GM12865 (cell line): ENCODE data around the gene C11orf16.
A peak's percentile ranks its signal among the peaks of the same experiment; 100 is the strongest.
"Not testable (repeated sequence)": the region's sequence is repeated elsewhere in the genome, so short reads cannot be mapped to it uniquely, and the experiment has no call there.

ENCODE experiments used
- DNase-seq: peaks from one replicate; pipeline ENCODE4 v3.0.0; 2010; ENCODE audit warnings: low read depth
- H3K4me3 ChIP-seq: 2 replicates; pipeline ENCODE4 v1.5.1; 2011; ENCODE audit warnings: mild to moderate bottlenecking, low read depth, low read length, control low read depth
- TF ChIP-seq, protein P1 (sequence below): IDR thresholded peaks from 2 replicates; pipeline ENCODE4 v1.5.1; 2011; ENCODE audit warnings: low read length, control low read depth, low read depth, inconsistent platforms; ENCODE audit not compliant: insufficient read depth; ENCODE audit errors: missing control alignments

C11orf16 gene

DNA sequence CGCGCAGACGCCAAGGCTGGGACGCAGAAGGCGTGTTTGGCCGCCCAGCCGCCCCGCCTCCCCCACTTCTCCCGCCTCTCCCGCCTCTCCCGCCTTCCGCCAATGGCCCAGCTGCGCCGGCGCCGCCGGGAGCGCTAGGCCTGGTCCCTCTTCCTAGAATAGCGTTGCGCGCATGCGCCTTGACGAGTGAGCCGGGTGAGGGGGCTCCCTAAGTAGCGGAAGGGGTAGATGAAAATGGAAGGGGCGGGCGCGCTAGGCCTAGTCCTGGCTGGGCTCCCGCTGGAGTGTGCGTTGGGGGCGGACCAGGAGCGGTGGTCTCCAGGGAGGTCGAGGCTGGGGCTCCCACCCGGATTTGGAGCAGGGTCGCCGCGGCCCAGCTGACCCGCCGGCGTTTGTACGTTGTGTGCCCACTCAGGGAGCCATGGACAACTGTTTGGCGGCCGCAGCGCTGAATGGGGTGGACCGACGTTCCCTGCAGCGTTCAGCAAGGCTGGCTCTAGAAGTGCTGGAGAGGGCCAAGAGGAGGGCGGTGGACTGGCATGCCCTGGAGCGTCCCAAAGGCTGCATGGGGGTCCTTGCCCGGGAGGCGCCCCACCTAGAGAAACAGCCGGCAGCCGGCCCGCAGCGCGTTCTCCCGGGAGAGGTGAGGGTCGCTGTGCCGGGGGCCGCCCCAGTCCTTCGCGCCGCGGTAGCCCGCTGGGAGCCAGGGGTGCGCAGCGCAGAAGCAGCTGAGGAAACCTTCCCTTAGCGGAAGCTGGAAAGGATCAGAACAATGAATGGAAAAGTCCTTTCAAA, 21.5 kb downstream of the C11orf16 start, which contains the start of gene AKIP1:
TSS of gene AKIP1 (plus strand) at position 161 of the 795 bp plus-strand sequence. CDS start at position 422, 261 bp downstream.
- peak; percentile 95 for DNase-seq
- TF ChIP-seq, protein P1, sequence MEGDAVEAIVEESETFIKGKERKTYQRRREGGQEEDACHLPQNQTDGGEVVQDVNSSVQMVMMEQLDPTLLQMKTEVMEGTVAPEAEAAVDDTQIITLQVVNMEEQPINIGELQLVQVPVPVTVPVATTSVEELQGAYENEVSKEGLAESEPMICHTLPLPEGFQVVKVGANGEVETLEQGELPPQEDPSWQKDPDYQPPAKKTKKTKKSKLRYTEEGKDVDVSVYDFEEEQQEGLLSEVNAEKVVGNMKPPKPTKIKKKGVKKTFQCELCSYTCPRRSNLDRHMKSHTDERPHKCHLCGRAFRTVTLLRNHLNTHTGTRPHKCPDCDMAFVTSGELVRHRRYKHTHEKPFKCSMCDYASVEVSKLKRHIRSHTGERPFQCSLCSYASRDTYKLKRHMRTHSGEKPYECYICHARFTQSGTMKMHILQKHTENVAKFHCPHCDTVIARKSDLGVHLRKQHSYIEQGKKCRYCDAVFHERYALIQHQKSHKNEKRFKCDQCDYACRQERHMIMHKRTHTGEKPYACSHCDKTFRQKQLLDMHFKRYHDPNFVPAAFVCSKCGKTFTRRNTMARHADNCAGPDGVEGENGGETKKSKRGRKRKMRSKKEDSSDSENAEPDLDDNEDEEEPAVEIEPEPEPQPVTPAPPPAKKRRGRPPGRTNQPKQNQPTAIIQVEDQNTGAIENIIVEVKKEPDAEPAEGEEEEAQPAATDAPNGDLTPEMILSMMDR = no peak

DNA sequence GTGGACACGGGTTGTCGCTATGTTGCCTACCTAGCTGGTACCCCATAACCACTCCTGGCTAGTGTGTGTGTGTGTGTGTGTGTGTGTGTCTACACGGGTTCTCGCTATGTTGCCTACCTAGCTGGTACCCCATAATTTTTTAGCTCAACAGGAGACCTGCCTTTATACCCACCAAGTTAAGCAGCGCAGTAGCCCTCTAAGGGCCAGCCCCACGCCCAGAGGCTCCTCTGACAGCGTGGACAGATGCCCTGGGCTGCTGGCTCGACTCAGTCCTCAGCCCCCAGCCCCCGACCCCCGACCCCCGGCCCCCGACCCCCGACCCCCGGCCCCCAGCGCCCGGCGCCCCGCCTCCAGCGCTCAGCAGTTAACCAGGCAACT, 22.1 kb downstream of the C11orf16 start:
- TF ChIP-seq, protein P1 = no peak
- no peak for DNase-seq

More for the DNA sequence above, 21.5 kb downstream of the C11orf16 start, which contains the start of gene AKIP1:
- peak within 1 kb of the TSS; percentile 86 for H3K4me3 ChIP-seq

DNA sequence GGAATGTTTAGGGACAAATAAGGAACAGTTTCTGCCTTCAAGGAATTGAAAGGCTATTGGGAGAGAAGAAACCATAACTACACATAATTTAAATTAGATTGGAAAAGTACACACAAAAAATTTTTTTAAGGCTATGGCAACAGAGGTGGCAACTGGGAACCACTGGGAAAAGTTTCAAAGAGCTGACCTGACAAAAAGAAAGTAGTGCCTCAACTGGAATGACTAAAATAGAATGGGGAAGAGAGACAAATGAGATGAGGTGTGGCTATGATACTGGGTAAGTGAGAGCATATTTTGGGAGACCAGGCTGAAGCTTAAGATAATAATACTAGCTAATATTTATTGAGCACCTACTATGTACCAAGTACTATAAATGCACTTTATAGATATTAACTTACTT, 24.6 kb downstream of the C11orf16 start:
- no peak for DNase-seq
- TF ChIP-seq, protein P1 = no peak
- H3K4me3 ChIP-seq = no peak overlapping the region

More for the DNA sequence above, 22.1 kb downstream of the C11orf16 start:
- H3K4me3 ChIP-seq = peak overlapping the region; percentile 86

DNA sequence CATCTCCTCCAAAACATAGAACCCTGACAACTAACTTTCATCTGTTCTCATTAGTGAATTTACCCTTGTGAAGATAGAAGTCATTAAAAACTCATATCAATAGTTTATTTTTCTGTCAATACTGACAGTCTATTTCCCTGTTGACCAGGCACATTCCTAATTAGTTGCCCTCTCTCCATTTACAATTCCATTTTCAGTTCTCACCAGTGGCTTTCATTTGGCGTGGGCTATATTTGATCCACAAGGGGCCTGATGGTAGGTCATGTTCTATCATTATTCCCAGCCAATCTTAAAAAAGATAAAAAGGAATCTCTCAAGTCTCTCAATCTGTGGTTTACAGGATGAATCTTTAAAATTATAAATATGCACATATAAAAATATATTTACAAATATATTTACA, 25.6 kb downstream of the C11orf16 start:
- TF ChIP-seq, protein P1 = no peak
- no peak overlapping the region for H3K4me3 ChIP-seq
- DNase-seq = no peak

DNA sequence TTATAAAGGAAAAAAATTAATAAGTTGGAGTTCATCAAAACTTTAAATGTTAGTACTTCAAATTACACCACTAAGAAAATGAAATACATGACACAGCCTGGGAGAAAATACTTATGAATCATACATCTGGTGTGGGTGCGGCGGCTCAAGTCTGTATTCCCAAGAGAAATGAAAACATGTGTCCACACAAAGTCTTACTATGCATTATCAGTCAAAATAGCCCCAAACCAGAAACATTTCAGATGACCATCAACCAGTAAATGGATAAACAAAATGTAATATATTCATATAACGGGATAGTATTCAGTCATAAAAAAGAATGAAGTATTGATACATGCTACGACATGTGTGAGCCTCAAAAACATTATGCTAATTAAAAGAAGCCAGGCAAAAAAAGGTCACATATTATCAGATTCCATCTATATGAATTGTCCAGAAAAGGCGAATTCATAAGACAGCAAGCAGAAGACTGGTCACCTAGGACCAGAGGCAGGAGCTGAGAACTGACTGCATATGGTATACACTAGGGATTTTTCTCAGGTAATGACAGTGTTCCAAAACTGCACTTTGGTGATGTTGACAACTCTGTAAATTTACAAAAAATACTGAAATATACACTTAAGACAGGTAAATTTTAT, 27.1 kb downstream of the C11orf16 start:
- TF ChIP-seq, protein P1 = no peak
- H3K4me3 ChIP-seq = no peak overlapping the region
- no peak for DNase-seq

DNA sequence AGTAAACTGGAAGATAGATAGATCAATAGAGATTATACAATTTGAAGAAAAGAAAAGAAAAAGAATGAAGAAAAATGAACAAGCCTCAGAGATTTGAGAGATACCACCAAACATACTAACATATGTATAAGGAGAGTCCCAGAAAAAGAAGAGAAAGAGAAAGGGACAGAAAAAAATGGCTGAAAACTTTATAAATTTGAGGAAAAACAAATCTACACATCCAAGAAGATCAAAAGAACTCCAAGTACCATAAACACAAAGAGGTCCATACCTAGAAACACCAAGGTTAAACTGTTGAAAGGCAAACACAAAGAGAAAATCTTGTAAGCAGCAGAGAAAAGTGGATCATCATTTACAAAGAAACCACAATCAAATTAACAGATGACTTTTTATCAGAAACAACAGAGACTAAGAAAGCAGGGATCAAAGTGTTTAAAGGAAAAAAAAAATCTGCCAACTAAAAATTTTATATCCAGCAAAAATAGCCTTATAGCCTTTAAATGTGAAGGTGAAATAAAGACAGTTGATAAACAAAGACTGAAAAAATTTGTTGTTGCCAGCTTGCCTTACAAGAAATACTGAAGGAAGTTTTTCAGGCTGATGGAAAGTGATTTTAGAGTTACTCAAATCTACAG, 33.5 kb downstream of the C11orf16 start:
- DNase-seq = no peak
- no peak overlapping the region for H3K4me3 ChIP-seq
- TF ChIP-seq, protein P1 = no peak

DNA sequence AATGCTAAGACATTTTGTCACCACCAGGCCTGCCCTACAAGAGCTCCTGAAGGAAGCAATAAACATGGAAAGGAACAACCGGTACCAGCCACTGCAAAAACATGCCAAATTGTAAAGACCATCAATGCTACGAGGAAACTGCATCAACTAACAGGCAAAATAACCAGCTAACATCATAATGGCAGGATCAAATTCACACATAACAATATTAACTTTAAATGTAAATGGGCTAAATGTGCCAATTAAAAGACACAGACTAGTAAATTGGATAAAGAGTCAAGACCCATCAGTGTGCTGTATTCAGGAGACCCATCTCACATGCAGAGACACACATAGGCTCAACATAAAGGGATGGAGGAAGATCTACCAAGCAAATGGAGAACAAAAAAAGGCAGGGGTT, 41.6 kb downstream of the C11orf16 start:
- not testable (repeated sequence) for DNase-seq, H3K4me3 ChIP-seq
